Caco-2 (cell line): ENCODE data around the gene SEC22A. TPM values are rescaled to one million over a fixed set of nuclear protein-coding genes. Genes with fewer than 3 reads are reported as not detected.

ENCODE experiments used
- BruUV-seq: library from RNA; stranded (reverse); fragments of 400-500 nt; replicated peaks from 2 replicates; lab custom pipeline; 2021; lab: Mats Ljungman, UMichigan
- CTCF ChIA-PET: fragments of 300-600 bp; sonication (Branson Sonifier 250); formaldehyde crosslinking; loops from one replicate; lab custom pipeline; 2022; ENCODE audit warnings: antibody characterized with exemption; lab: Charles Lee
- POLR2A ChIA-PET: fragments of 300-600 bp; sonication (Branson Sonifier 250); formaldehyde crosslinking; loops from one replicate; lab custom pipeline; 2022; ENCODE audit warnings: antibody characterized with exemption; lab: Charles Lee
- DNase-seq, 2 experiments: peaks; one replicate each; pipeline versions ENCODE4 v3.0.0 to v3.0.0-alpha.2; 2020 to 2022
- H3K27me3 ChIP-seq: replicated peaks from 2 replicates; pipeline ENCODE4 v1.6.0; 2011; ENCODE audit warnings: low read length; ENCODE audit not compliant: control insufficient read depth, insufficient read depth
- H3K36me3 ChIP-seq: 2 replicates; pipeline ENCODE4 v1.5.1; 2011; ENCODE audit warnings: low read length; ENCODE audit not compliant: control insufficient read depth, insufficient read depth
- H3K4me1 ChIP-seq: fragments of 250-450 bp; sonication (Bioruptor Pico); 2 replicates; pipeline ENCODE4 v1.5.1; 2020; ENCODE audit warnings: mild to moderate bottlenecking
- H3K4me3 ChIP-seq: 2 replicates; pipeline ENCODE4 v1.5.1; 2011; ENCODE audit warnings: low read depth, mild to moderate bottlenecking, control low read depth, low read length
- H3K9me3 ChIP-seq: fragments of 250-450 bp; sonication (Bioruptor Pico); 2 replicates; pipeline ENCODE4 v1.5.1; 2020; ENCODE audit warnings: mild to moderate bottlenecking, moderate library complexity
- H3K27ac Mint-ChIP-seq: one replicate; pipeline ENCODE4 v1.8.0; 2022; ENCODE audit warnings: mixed read lengths; ENCODE audit not compliant: unreplicated experiment
- H3K27me3 Mint-ChIP-seq: one replicate; pipeline ENCODE4 v1.8.0; 2022; ENCODE audit warnings: mixed read lengths; ENCODE audit not compliant: insufficient read depth, unreplicated experiment
- H3K36me3 Mint-ChIP-seq: one replicate; pipeline ENCODE4 v1.8.0; 2022; ENCODE audit warnings: mild to moderate bottlenecking, mixed read lengths; ENCODE audit not compliant: insufficient read depth, unreplicated experiment
- H3K4me1 Mint-ChIP-seq: one replicate; pipeline ENCODE4 v1.8.0; 2022; ENCODE audit warnings: low read depth, mixed read lengths; ENCODE audit not compliant: unreplicated experiment
- H3K4me3 Mint-ChIP-seq: one replicate; pipeline ENCODE4 v1.8.0; 2022; ENCODE audit warnings: mild to moderate bottlenecking, moderate library complexity, mixed read lengths; ENCODE audit not compliant: unreplicated experiment
- H3K9me3 Mint-ChIP-seq: one replicate; pipeline ENCODE4 v1.8.0; 2022; ENCODE audit warnings: mixed read lengths; ENCODE audit not compliant: unreplicated experiment
- intact Hi-C: fragments of 100-400 bp; cut with micrococcal nuclease; formaldehyde crosslinking; loops from one replicate; pipeline ENCODE4 v1.10.0; 2022; ENCODE audit not compliant: unreplicated experiment
- microRNA-seq: library from miRNA; unstranded; fragments of <30 nt; microRNA quantifications from one replicate; pipeline ENCODE4 v1.2.0, GENCODE V29; 2022
- total RNA-seq: library from RNA; stranded (reverse); gene quantifications from 2 replicates; pipeline ENCODE4 v1.2.3, GENCODE V29; 2022
- TF ChIP-seq, protein P1 (sequence below), 2 experiments: fragments of 200-600 bp in 1 of 2; IDR thresholded peaks; 1 replicate in 1 of 2; 2 replicates in 1 of 2; pipeline versions ENCODE4 v1.5.1 to v1.8.0; 2011 to 2022; ENCODE audit warnings: antibody characterized with exemption in 1 of 2, control low read depth in 1 of 2, inconsistent platforms in 1 of 2, low read depth in 1 of 2, low read length in 1 of 2, mild to moderate bottlenecking in 1 of 2, moderate library complexity in 1 of 2; ENCODE audit not compliant: insufficient read depth in 1 of 2, severe bottlenecking in 1 of 2, unreplicated experiment in 1 of 2

The SEC22A gene
- total RNA-seq, 1 experiment from 2014 or later = 17.7 TPM

DNA sequence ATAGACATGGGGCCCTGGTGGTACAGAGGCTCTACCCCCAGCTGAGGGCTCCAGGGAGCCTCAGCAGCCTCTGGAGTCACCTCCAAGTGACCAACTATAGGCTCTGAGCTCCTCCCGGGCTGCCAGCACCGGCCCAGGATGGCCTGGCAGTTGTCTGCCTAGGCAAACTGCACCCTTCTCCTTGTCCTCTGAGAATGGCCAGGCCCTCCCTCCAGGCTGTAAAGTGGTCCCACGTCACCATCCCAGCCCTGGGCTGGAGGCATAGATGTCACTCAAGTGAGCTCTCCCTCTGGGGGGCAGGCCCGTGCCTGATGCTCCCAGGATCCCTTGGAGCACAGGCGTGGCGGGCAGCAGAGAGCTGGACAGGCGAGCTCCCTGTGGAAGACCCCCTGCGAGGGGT, 120.1 kb downstream of the SEC22A start:
- no peak overlapping the region for H3K4me3 Mint-ChIP-seq
- DNase-seq = no peak
- Histone ChIP-seq H3K4me3 (no peak overlapping the region), H3K9me3 (no peaks in the 10 kb centered on the region), H3K27me3 (no peaks in the 10 kb centered on the region; the same call in none of the 2 replicates), H3K36me3 (no peaks in the 10 kb centered on the region), H3K4me1 (no peaks in the 10 kb centered on the region)
- no peak overlapping the region for H3K27ac Mint-ChIP-seq
- intact Hi-C loops = no loop called here
- H3K36me3 Mint-ChIP-seq = no peaks in the 10 kb centered on the region
- no TSS peak for BruUV-seq
- no peaks in the 10 kb centered on the region for H3K4me1 Mint-ChIP-seq
- CTCF ChIA-PET = no interaction called here
- TF ChIP-seq, protein P1, sequence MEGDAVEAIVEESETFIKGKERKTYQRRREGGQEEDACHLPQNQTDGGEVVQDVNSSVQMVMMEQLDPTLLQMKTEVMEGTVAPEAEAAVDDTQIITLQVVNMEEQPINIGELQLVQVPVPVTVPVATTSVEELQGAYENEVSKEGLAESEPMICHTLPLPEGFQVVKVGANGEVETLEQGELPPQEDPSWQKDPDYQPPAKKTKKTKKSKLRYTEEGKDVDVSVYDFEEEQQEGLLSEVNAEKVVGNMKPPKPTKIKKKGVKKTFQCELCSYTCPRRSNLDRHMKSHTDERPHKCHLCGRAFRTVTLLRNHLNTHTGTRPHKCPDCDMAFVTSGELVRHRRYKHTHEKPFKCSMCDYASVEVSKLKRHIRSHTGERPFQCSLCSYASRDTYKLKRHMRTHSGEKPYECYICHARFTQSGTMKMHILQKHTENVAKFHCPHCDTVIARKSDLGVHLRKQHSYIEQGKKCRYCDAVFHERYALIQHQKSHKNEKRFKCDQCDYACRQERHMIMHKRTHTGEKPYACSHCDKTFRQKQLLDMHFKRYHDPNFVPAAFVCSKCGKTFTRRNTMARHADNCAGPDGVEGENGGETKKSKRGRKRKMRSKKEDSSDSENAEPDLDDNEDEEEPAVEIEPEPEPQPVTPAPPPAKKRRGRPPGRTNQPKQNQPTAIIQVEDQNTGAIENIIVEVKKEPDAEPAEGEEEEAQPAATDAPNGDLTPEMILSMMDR (IDR thresholded peaks at IDR 0.05; ENCODE audit: insufficient read depth in 1 of 2, low read depth in 1 of 2, low read length in 1 of 2, severe bottlenecking in 1 of 2, unreplicated experiment in 1 of 2) = no peak
- H3K27me3 Mint-ChIP-seq = peaks cover 13% of the 10 kb centered on the region
- POLR2A ChIA-PET = no interaction called here
- H3K9me3 Mint-ChIP-seq = no peaks in the 10 kb centered on the region

DNA sequence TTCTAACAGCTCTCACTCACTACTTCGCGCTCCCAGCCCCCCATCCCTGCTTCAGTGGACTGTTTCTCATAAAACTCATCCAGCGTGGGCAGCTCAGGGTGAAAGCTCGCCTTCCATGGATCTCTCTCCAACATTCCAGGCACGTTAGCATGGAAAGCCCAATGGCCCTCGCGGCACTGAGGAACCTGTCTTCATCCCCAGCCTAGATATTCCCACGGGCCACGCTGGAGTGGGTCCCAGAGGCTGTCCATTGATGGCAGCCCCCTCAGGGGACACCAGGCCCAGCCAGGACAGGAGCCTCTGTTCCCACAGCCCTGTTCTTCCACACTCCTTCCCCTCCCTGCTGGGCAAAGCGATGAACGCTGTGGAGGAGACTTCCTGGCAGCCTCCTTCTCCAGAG, 121.1 kb downstream of the SEC22A start:
- Mint-ChIP-seq H3K27ac (no peak overlapping the region), H3K36me3 (no peaks in the 10 kb centered on the region), H3K9me3 (no peaks in the 10 kb centered on the region), H3K4me3 (no peak overlapping the region), H3K4me1 (no peaks in the 10 kb centered on the region), H3K27me3 (peaks cover 12% of the 10 kb centered on the region)
- Histone ChIP-seq H3K4me1 (no peaks in the 10 kb centered on the region), H3K9me3 (no peaks in the 10 kb centered on the region), H3K4me3 (no peak overlapping the region), H3K27me3 (no peaks in the 10 kb centered on the region; the same call in none of the 2 replicates), H3K36me3 (no peaks in the 10 kb centered on the region)
- intact Hi-C loops = no loop called here
- no peak for DNase-seq
- TF ChIP-seq, protein P1 (IDR thresholded peaks at IDR 0.05; ENCODE audit: insufficient read depth in 1 of 2, low read depth in 1 of 2, low read length in 1 of 2, severe bottlenecking in 1 of 2, unreplicated experiment in 1 of 2) = no peak
- CTCF ChIA-PET = no interaction called here
- no TSS peak for BruUV-seq
- POLR2A ChIA-PET = no interaction called here

Small RNA genes within 50 kb of the gene (microRNA-seq; reads per million reads assigned to microRNA genes)
- gene MIR7110 = not detected

Other genes with a start within 250 kb of the SEC22A start
- gene SEMA5B, start 174.2 kb upstream of the SEC22A start, total RNA-seq = 0.84 and 1.0 TPM in 2 replicates
- gene PDIA5, start 134.9 kb upstream of the SEC22A start, total RNA-seq = 48.2 and 55.5 TPM in 2 replicates
- gene ADCY5, start 247.1 kb downstream of the SEC22A start, total RNA-seq = 0.44 and 0.91 TPM in 2 replicates